ENCODE data around the gene TMEM266.
"Not testable (repeated sequence)": the region's sequence is repeated elsewhere in the genome, so short reads cannot be mapped to it uniquely, and the experiment has no call there.

Gene TMEM266
- 0 to 0.15 reads per million in 2 donors for total RNA-seq

- peak; percentile 20 for DNase-seq
Measured at GRCh38 chr15:76059320-76060117, at the start of gene TMEM266. Gene TMEM266 (plus strand): TSS chr15:76059985. CDS start chr15:76134264, 74,279 bp downstream.

DNA sequence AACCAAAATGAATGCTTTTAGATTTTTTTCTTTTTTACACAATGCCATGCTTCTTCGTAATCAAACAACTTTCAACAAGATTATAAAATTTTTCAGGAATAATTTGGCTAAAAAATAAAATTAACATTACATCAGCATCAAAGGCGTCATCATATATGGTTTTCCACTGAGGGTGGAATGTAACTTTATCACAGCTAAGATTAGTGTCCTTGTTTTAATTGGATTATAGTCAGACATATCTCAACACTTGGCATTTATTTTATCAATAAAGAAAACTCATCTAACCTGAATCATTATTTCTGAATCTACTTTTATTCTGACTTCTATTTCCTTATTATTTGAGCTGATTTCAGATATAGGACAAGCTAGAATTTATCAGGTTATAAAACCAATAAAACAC, 49.2 kb upstream of the TMEM266 start:
- DNase-seq, result no peak

- no peak for DNase-seq
Measured at GRCh38 chr15:76011627-76012551, 47.9 kb upstream of the TMEM266 start, which contains the start of gene NRG4. Gene NRG4 (minus strand): TSS chr15:76012424. CDS start chr15:76011230, 1,194 bp downstream.

GRCh38 chr15:76013470-76013869, 46.3 kb upstream of the TMEM266 start:
- not testable (repeated sequence) for DNase-seq

- DNase-seq, result no peak
Measured at GRCh38 chr15:76024021-76024768, 35.6 kb upstream of the TMEM266 start.

GRCh38 chr15:76032046-76032445, 27.7 kb upstream of the TMEM266 start:
- DNase-seq, result no peak

DNA sequence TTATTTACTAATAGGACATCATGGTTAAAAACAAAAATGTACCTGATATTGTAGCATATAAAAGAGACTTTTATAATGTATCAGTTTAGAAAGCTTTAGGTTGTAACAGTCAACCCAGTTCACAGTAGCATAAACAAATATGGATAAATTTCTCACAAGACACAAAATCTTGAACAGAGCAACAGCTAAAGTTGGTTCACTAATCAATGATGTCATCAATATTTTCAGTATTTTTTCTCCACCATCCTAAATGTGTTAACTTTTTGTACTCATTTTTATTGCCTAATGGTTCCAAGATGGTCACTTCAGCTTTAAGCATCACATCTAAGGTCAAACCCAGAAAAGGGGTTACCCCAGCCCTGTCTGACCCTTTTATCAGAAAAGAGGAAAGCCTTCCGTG, 26.3 kb upstream of the TMEM266 start:
- no peak for DNase-seq

- no peak for DNase-seq
Measured at GRCh38 chr15:76034111-76034510, 25.7 kb upstream of the TMEM266 start.

GRCh38 chr15:76035593-76035992, 24.2 kb upstream of the TMEM266 start:
- no peak for DNase-seq

DNA sequence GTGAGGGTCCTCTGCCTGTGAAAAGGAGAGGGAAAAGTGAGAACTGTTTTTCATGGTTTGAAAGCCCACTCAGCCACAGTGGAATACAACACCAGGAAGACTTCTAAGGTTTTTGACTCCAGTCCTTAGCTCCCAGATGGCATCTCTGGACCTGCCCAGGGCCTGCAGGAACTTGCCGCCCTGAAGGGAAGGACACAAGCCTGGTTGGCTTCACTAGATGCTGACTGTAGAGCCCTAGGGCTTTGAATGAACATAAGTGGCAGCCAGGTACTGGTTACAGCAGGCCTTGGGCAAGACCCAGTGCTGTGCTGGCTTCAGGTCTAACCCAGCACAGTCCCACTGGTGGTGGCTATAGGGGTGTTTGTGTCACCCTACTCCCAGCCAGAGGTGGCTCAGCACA, 21.3 kb upstream of the TMEM266 start:
- no peak for DNase-seq

DNA sequence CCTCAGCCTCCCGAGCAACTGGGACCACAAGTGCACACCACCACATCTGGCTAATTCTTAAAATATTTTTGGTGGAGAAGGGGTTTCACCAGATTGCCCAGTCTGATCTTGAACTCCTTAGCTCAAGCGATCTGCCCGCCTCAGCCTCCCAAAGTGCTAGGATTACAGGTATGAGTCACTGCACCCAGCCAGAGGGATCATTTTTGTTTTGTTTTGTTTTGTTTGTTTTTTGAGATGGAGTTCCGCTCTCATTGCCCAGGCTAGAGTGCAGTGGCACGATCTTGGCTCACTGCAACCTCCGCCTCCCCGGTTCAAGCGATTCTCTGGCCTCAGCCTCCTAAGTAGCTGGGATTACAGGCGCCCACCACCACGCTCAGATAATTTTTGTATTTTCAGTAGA, 5.6 kb upstream of the TMEM266 start:
- not testable (repeated sequence) for DNase-seq

GRCh38 chr15:76056931-76057330, 2.9 kb upstream of the TMEM266 start:
- no peak for DNase-seq

GRCh38 chr15:76057332-76058000, 2.3 kb upstream of the TMEM266 start:
- DNase-seq, result no peak

DNA sequence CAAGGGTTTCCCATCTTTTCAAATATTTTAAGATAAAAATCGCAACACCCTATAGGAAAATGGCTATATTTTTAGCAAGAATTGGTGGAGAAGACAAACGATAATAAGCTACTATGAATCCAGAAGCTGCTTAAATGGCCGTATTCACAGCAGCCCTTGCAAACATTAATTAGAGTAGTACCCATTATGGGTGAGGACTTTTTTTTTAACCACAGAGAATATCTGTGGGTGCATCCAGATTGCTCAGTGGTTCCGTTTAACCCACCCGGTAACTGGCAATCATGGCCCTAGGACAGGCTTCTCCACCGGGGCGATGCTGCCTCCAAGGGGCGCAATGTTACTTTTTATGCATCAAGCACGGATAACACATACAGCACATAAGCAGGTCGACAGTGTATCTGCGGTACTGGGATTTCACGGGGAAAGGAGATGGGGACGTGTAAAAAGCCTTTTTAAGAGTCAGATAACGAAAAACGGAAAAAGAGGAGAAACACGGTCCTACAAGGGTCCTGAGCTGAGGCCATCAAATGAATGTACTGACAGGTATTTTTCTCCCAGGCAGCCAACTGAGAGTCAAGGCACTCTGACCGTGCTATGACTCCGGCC, 968 bp upstream of the TMEM266 start:
- DNase-seq, result no peak

- DNase-seq, result no peak
Measured at GRCh38 chr15:76060118-76060989, 569 bp downstream of the TMEM266 start.

DNA sequence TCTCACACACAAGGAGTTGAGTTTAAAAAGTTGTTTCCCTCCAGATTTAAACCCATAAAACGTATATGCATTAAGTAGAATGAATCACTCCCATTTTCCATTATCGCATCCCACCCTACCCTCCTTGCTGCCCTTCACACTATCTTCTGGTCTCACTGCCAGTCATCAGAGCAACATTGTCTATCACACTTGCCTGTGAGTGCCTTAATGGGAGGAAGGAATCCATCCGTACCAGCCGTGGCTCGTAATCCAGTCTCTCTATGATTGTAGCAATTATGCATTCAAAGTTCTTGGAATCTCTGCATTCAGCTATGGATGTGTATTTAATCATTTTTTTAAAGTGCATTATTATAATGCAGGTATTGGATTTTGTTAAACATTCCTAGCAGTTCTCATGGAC, 1.9 kb downstream of the TMEM266 start:
- no peak for DNase-seq

- no peak for DNase-seq
Measured at GRCh38 chr15:76062286-76062685, 2.5 kb downstream of the TMEM266 start.

GRCh38 chr15:76064375-76064774, 4.6 kb downstream of the TMEM266 start:
- DNase-seq, result no peak

GRCh38 chr15:76065245-76065644, 5.5 kb downstream of the TMEM266 start:
- no peak for DNase-seq

- no peak for DNase-seq
Measured at GRCh38 chr15:76065793-76066192, 6.0 kb downstream of the TMEM266 start.

DNA sequence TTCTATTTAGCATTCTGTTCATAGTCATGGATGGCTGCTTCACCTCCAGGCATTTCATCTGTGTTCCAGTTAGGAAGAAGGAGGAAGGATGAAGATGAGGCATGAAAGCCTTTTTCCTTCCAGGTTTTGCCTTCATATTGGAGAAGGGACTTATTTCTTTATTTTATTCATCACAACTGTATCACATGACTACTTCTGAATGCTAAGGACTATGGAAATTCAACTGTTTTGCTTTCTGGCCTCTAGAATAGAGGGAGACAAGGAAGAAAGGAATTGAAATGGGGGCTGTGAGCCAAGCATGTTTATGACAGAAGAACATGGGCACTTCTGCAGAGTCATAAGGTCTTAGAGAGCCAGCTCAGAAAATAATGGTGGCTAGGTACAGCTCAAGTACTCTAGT, 10.4 kb downstream of the TMEM266 start:
- DNase-seq, result no peak
